WI38 (cell line): ENCODE measurements around the gene CACNG4.

Experiments used
- H3K4me3 ChIP-seq: 2 replicates; pipeline ENCODE4 v1.5.1; 2011; ENCODE audit warnings: low read depth, mild to moderate bottlenecking, control low read depth, low read length
- CTCF ChIP-seq: IDR thresholded peaks from 2 replicates; pipeline ENCODE4 v1.5.1; 2012; ENCODE audit warnings: low read depth, mild to moderate bottlenecking, control low read depth, low read length

CACNG4 gene

GRCh38 chr17:67025216-67025792 lies 60.8 kb downstream of the CACNG4 start:
- no peak for TF ChIP-seq CTCF
- no peak overlapping the region for H3K4me3 ChIP-seq

GRCh38 chr17:67026341-67026740 lies 61.8 kb downstream of the CACNG4 start:
- no peak for TF ChIP-seq CTCF
- no peak overlapping the region for H3K4me3 ChIP-seq

GRCh38 chr17:67027031-67027628 lies 62.6 kb downstream of the CACNG4 start:
- H3K4me3 ChIP-seq: no peak overlapping the region

GRCh38 chr17:67030641-67031040 lies 66.1 kb downstream of the CACNG4 start:
- no peak overlapping the region for H3K4me3 ChIP-seq
- no peak for TF ChIP-seq CTCF

More at GRCh38 chr17:67027031-67027628, 62.6 kb downstream of the CACNG4 start:
- TF ChIP-seq CTCF: no peak

GRCh38 chr17:67032382-67032781 lies 67.9 kb downstream of the CACNG4 start:
- H3K4me3 ChIP-seq: no peak overlapping the region
- TF ChIP-seq CTCF: no peak

- H3K4me3 ChIP-seq: no peak overlapping the region
- TF ChIP-seq CTCF: no peak
These were observed 68.5 kb downstream of the CACNG4 start for GRCh38 chr17:67032985-67033384.

GRCh38 chr17:67033613-67034012 lies 69.1 kb downstream of the CACNG4 start:
- H3K4me3 ChIP-seq: no peak overlapping the region
- TF ChIP-seq CTCF: no peak
